SK-N-SH treated with all-trans-retinoic acid at 6 μM for 48 hours (cell line): ENCODE data around the gene ACR.

Source experiments
- ATAC-seq: fragments of 200-7000 bp; cut with Tn5 transposase; 3 replicates; pipeline ENCODE4 v1.9.1; 2020; ENCODE audit warnings: mild to moderate bottlenecking, moderate library complexity
- ARNTL ChIP-seq: fragments of 450-650 bp; formaldehyde crosslinking; IDR thresholded peaks from 2 replicates; pipeline ENCODE4 v1.5.0; 2020; ENCODE audit warnings: low read depth, mild to moderate bottlenecking, moderate library complexity, borderline replicate concordance
- BACH2 ChIP-seq: fragments of 250-450 bp; sonication (Bioruptor Pico); IDR thresholded peaks from 2 replicates; pipeline ENCODE4 v1.9.0; 2021; ENCODE audit warnings: mild to moderate bottlenecking, borderline replicate concordance
- CREB5 ChIP-seq: fragments of 250-450 bp; sonication (Bioruptor Pico); IDR thresholded peaks from 2 replicates; pipeline ENCODE4 v1.5.1; 2020; ENCODE audit warnings: low read depth, mild to moderate bottlenecking, moderate library complexity
- CSDC2 ChIP-seq: fragments of 250-450 bp; sonication (Bioruptor Pico); IDR thresholded peaks from 2 replicates; pipeline ENCODE4 v1.5.0; 2020; ENCODE audit warnings: mild to moderate bottlenecking, moderate library complexity
- CSRNP3 ChIP-seq: fragments of 250-450 bp; sonication (Bioruptor Pico); IDR thresholded peaks from 2 replicates; pipeline ENCODE4 v1.5.1; 2021; ENCODE audit warnings: mild to moderate bottlenecking, moderate library complexity
- ESRRG ChIP-seq: fragments of 250-450 bp; sonication (Bioruptor Pico); IDR thresholded peaks from 2 replicates; pipeline ENCODE4 v1.6.1; 2021; ENCODE audit warnings: mild to moderate bottlenecking
- GLIS3 ChIP-seq: fragments of 250-450 bp; sonication (Bioruptor Pico); IDR thresholded peaks from 2 replicates; pipeline ENCODE4 v1.5.0; 2020; ENCODE audit warnings: mild to moderate bottlenecking, moderate library complexity
- ISL1 ChIP-seq: fragments of 250-450 bp; sonication (Bioruptor Pico); IDR thresholded peaks from 2 replicates; pipeline ENCODE4 v2.1.2; 2022; ENCODE audit warnings: mild to moderate bottlenecking, moderate library complexity
- OSR1 ChIP-seq: fragments of 250-450 bp; sonication (Bioruptor Pico); IDR thresholded peaks from 2 replicates; pipeline ENCODE4 v1.8.0; 2022; ENCODE audit warnings: moderate library complexity, mild to moderate bottlenecking, inconsistent platforms
- PATZ1 ChIP-seq: fragments of 250-450 bp; sonication (Bioruptor Pico); IDR thresholded peaks from 2 replicates; pipeline ENCODE4 v1.8.0; 2020; ENCODE audit warnings: mild to moderate bottlenecking, moderate library complexity, borderline replicate concordance
- SNAI2 ChIP-seq: fragments of 250-450 bp; sonication (Bioruptor Pico); IDR thresholded peaks from 2 replicates; pipeline ENCODE4 v1.5.0; 2020; ENCODE audit warnings: mild to moderate bottlenecking, moderate library complexity
- TOX ChIP-seq: fragments of 250-450 bp; sonication (Bioruptor Pico); IDR thresholded peaks from 2 replicates; pipeline ENCODE4 v1.8.0; 2021; ENCODE audit warnings: mild to moderate bottlenecking, moderate library complexity, borderline replicate concordance
- TSHZ2 ChIP-seq: fragments of 250-450 bp; sonication (Bioruptor Pico); IDR thresholded peaks from 2 replicates; pipeline ENCODE4 v1.5.0; 2020; ENCODE audit warnings: mild to moderate bottlenecking, moderate library complexity
- ZC3H10 ChIP-seq: fragments of 250-450 bp; sonication (Bioruptor Pico); IDR thresholded peaks from 2 replicates; pipeline ENCODE4 v1.5.1; 2021; ENCODE audit warnings: mild to moderate bottlenecking, moderate library complexity
- ZFP3 ChIP-seq: fragments of 250-450 bp; sonication (Bioruptor Pico); IDR thresholded peaks from 2 replicates; pipeline ENCODE4 v1.5.0; 2020; ENCODE audit warnings: mild to moderate bottlenecking, moderate library complexity
- ZFP30 ChIP-seq: fragments of 450-650 bp; formaldehyde crosslinking; IDR thresholded peaks from 2 replicates; pipeline ENCODE4 v1.5.0; 2022; ENCODE audit warnings: mild to moderate bottlenecking, moderate library complexity
- ZNF565 ChIP-seq: fragments of 450-650 bp; formaldehyde crosslinking; conservative IDR thresholded peaks from 2 replicates; pipeline ENCODE4 v1.5.0; 2020; ENCODE audit warnings: low read depth, mild to moderate bottlenecking, moderate library complexity
- ZNF70 ChIP-seq: fragments of 450-650 bp; formaldehyde crosslinking; IDR thresholded peaks from 2 replicates; pipeline ENCODE4 v1.5.0; 2020; ENCODE audit warnings: mild to moderate bottlenecking, moderate library complexity

The ACR gene

GRCh38 chr22:50696799-50697561 lies 41.0 kb upstream of the ACR start (continued):
- no peak for TF ChIP-seq PATZ1 (CRISPR knock-in tag)
- no peak for TF ChIP-seq CSDC2 (CRISPR knock-in tag)
- no peak for TF ChIP-seq CREB5

- no peak for ATAC-seq
- TF ChIP-seq BACH2 (CRISPR knock-in tag) (no peak), ZC3H10 (CRISPR knock-in tag) (no peak), TOX (CRISPR knock-in tag) (no peak), CREB5 (no peak), PATZ1 (CRISPR knock-in tag) (no peak), ISL1 (CRISPR knock-in tag) (no peak), ESRRG (CRISPR knock-in tag) (no peak), ZFP30 (CRISPR knock-in tag) (no peak), SNAI2 (no peak), ZNF70 (CRISPR knock-in tag) (no peak), TSHZ2 (no peak), GLIS3 (no peak), ARNTL (CRISPR knock-in tag) (no peak), ZFP3 (CRISPR knock-in tag) (no peak), ZNF565 (no peak)
Measured at GRCh38 chr22:50697667-50698506, 40.1 kb upstream of the ACR start.

- ATAC-seq, result no peak
- no peak for TF ChIP-seq GLIS3
Measured at GRCh38 chr22:50698546-50698945, 39.5 kb upstream of the ACR start.

GRCh38 chr22:50699001-50699755 lies 38.8 kb upstream of the ACR start:
- TF ChIP-seq ARNTL (CRISPR knock-in tag) (no peak), CSRNP3 (CRISPR knock-in tag) (no peak), OSR1 (no peak), TSHZ2 (no peak), ZC3H10 (CRISPR knock-in tag) (no peak), ISL1 (CRISPR knock-in tag) (no peak)
- TF ChIP-seq, all 23 proteins: peak for 0
- ATAC-seq, result no peak
